HUES48 (cell line): ENCODE measurements around the gene FANCD2OS.
"Not testable (repeated sequence)": the region's sequence is repeated elsewhere in the genome, so short reads cannot be mapped to it uniquely, and the experiment has no call there.

Experiments
- H3K27ac ChIP-seq: one replicate; pipeline ENCODE4 v1.7.0; 2013; ENCODE audit warnings: low read depth, low read length, inconsistent platforms
- H3K27me3 ChIP-seq: 2 replicates; pipeline ENCODE4 v1.6.1; 2013; ENCODE audit warnings: mild to moderate bottlenecking, low read length; ENCODE audit not compliant: control insufficient read depth, insufficient read depth
- H3K36me3 ChIP-seq: 2 replicates; pipeline ENCODE4 v1.6.1; 2013; ENCODE audit warnings: low read length; ENCODE audit not compliant: control insufficient read depth, insufficient read depth
- H3K4me1 ChIP-seq: 2 replicates; pipeline ENCODE4 v1.6.1; 2013; ENCODE audit warnings: mild to moderate bottlenecking, low read length; ENCODE audit not compliant: control insufficient read depth, insufficient read depth
- H3K4me3 ChIP-seq: 2 replicates; pipeline ENCODE4 v1.5.1; 2013; ENCODE audit warnings: mild to moderate bottlenecking, low read depth, low read length
- H3K9ac ChIP-seq: 2 replicates; pipeline ENCODE4 v1.6.1; 2013; ENCODE audit warnings: mild to moderate bottlenecking, low read depth, low read length, moderate library complexity
- H3K9me3 ChIP-seq: 2 replicates; pipeline ENCODE4 v1.6.1; 2013; ENCODE audit warnings: low read length; ENCODE audit not compliant: control insufficient read depth, insufficient read depth

The FANCD2OS gene

DNA sequence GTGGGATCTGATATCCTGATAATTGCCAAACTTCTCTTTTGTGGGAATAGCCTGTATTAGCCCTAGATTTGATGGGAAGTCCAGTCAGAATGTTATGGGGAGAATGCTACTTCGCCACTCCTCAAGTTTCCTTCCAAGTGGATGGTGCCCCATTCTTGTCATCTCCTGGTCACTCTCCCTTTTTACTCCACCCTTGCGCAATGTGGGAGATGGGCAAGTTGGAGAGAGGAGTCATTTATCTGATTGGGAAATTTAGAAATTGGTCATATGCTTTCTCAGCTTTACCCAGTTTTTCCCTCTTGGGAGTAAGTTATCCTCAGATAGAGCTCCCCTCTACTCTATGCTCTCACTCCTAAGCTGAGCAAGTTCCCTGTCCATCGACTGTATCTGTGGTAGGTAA lies 14.4 kb downstream of the FANCD2OS start:
- no peaks in the 10 kb centered on the region for H3K9me3 ChIP-seq
- H3K4me3 ChIP-seq: no peak overlapping the region
- H3K27ac ChIP-seq: no peak overlapping the region
- no peak overlapping the region for H3K9ac ChIP-seq
- H3K4me1 ChIP-seq: no peaks in the 10 kb centered on the region
- H3K27me3 ChIP-seq: no peaks in the 10 kb centered on the region
- H3K36me3 ChIP-seq: peaks cover 85% of the 10 kb centered on the region

DNA sequence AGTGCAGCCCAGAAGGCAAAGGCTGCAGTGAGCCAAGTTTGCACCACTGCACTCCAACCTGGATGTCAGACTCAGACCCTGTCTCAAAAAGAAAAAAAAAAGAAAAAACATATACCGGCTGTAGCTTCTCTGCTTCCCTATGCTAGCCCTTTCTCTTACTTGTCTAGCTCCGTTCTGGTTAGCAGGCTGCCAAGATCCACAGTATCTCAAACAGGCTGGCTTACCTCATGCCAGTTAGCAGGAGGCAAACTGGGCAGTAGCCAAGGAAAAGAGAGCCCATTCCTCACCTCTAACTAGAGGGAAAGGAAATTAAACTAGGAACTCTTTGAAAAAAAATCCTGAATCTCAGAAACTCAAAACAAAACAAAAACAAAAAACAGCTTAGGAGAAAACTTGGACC lies 16.7 kb downstream of the FANCD2OS start:
- not testable (repeated sequence) for H3K4me1 ChIP-seq, H3K9ac ChIP-seq, H3K27ac ChIP-seq, H3K4me3 ChIP-seq, H3K27me3 ChIP-seq, H3K9me3 ChIP-seq
- H3K36me3 ChIP-seq: peaks cover 88% of the 10 kb centered on the region

DNA sequence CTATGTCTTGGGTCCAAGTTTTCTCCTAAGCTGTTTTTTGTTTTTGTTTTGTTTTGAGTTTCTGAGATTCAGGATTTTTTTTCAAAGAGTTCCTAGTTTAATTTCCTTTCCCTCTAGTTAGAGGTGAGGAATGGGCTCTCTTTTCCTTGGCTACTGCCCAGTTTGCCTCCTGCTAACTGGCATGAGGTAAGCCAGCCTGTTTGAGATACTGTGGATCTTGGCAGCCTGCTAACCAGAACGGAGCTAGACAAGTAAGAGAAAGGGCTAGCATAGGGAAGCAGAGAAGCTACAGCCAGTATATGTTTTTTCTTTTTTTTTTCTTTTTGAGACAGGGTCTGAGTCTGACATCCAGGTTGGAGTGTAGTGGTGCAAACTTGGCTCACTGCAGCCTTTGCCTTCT lies 17.3 kb downstream of the FANCD2OS start:
- H3K9ac ChIP-seq, H3K9me3 ChIP-seq, H3K4me3 ChIP-seq, H3K27ac ChIP-seq, H3K4me1 ChIP-seq, H3K27me3 ChIP-seq: not testable (repeated sequence)
- peaks cover 88% of the 10 kb centered on the region for H3K36me3 ChIP-seq

GRCh38 chr3:10090179-10090578 lies 17.9 kb downstream of the FANCD2OS start:
- H3K4me1 ChIP-seq: no peaks in the 10 kb centered on the region
- no peaks in the 10 kb centered on the region for H3K27me3 ChIP-seq
- peaks cover 87% of the 10 kb centered on the region for H3K36me3 ChIP-seq
- no peak overlapping the region for H3K27ac ChIP-seq
- no peak overlapping the region for H3K4me3 ChIP-seq
- H3K9ac ChIP-seq: no peak overlapping the region
- no peaks in the 10 kb centered on the region for H3K9me3 ChIP-seq

- H3K27ac ChIP-seq: no peak overlapping the region
- H3K4me1 ChIP-seq: no peaks in the 10 kb centered on the region
- no peak overlapping the region for H3K9ac ChIP-seq
- H3K36me3 ChIP-seq: peaks cover 83% of the 10 kb centered on the region
- no peaks in the 10 kb centered on the region for H3K27me3 ChIP-seq
- H3K4me3 ChIP-seq: no peak overlapping the region
- H3K9me3 ChIP-seq: no peaks in the 10 kb centered on the region
Observed at GRCh38 chr3:10088256-10088655, 19.8 kb downstream of the FANCD2OS start.

DNA sequence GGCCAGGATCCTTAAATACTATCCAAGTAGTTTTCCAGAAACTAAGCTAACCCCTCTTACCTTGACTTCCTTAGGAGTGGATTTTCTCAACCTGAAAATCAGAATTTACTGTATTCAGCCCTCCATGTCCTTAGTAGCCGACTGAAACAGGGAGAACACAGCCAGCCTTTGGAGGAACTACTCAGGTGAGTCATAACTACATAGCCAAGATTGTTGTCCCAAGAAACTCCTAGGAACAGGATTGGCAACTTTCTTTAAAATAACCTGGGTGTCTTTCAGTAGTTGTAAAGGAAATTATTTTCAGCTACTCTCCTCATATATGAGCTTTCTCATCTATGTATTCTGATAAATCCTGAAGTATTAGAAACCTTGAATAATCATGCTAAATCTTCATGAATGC lies 22.3 kb downstream of the FANCD2OS start:
- no peak overlapping the region for H3K9ac ChIP-seq
- peaks cover 88% of the 10 kb centered on the region for H3K36me3 ChIP-seq
- H3K4me1 ChIP-seq: no peaks in the 10 kb centered on the region
- no peak overlapping the region for H3K27ac ChIP-seq
- no peak overlapping the region for H3K4me3 ChIP-seq
- H3K27me3 ChIP-seq: no peaks in the 10 kb centered on the region
- no peaks in the 10 kb centered on the region for H3K9me3 ChIP-seq

GRCh38 chr3:10081871-10082270 lies 26.2 kb downstream of the FANCD2OS start:
- no peaks in the 10 kb centered on the region for H3K9me3 ChIP-seq
- no peak overlapping the region for H3K9ac ChIP-seq
- no peaks in the 10 kb centered on the region for H3K27me3 ChIP-seq
- no peak overlapping the region for H3K27ac ChIP-seq
- H3K4me3 ChIP-seq: no peak overlapping the region
- no peaks in the 10 kb centered on the region for H3K4me1 ChIP-seq
- peaks cover 89% of the 10 kb centered on the region for H3K36me3 ChIP-seq

GRCh38 chr3:10074666-10075065 lies 33.4 kb downstream of the FANCD2OS start:
- H3K4me3 ChIP-seq: no peak overlapping the region
- H3K27me3 ChIP-seq: no peaks in the 10 kb centered on the region
- no peaks in the 10 kb centered on the region for H3K9me3 ChIP-seq
- no peaks in the 10 kb centered on the region for H3K4me1 ChIP-seq
- H3K9ac ChIP-seq: no peak overlapping the region
- no peak overlapping the region for H3K27ac ChIP-seq
- H3K36me3 ChIP-seq: peaks cover 61% of the 10 kb centered on the region

DNA sequence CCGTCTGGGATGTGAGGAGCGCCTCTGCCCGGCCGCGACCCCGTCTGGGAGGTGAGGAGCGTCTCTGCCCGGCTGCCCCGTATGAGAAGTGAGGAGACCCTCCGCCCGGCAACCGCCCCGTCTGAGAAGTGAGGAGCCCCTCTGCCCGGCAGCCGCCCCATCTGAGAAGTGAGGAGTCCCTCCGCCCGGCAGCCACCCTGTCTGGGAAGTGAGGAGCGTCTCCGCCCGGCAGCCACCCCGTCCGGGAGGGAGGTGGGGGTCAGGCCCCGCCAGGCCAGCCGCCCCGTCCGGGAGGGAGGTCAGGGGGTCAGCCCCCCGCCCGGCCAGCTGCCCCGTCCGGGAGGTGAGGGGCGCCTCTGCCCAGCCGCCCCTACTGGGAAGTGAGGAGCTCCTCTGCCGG lies 38.0 kb downstream of the FANCD2OS start:
- not testable (repeated sequence) for H3K27ac ChIP-seq, H3K4me3 ChIP-seq, H3K9me3 ChIP-seq, H3K4me1 ChIP-seq, H3K27me3 ChIP-seq, H3K9ac ChIP-seq
- H3K36me3 ChIP-seq: peaks cover 68% of the 10 kb centered on the region

DNA sequence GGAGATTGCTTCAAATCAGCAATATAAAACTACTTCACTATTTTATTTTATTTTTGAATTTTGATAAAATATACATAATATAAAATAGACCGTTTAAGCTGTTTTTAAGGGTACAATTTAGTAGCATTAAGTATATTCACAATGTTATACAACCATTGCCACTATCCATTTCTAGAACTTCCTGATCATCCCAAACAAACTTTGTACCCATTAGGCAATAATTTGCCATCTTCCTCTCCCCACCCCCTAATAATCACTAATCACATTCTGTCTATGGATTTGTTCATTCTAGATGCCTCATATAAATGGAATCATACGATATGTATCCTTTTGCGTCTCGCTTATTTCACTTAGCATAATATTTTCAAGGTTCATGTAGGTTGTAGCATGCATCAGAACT lies 53.0 kb downstream of the FANCD2OS start:
- no peaks in the 10 kb centered on the region for H3K9me3 ChIP-seq
- H3K4me1 ChIP-seq: no peaks in the 10 kb centered on the region
- H3K9ac ChIP-seq: no peak overlapping the region
- no peaks in the 10 kb centered on the region for H3K27me3 ChIP-seq
- H3K27ac ChIP-seq: no peak overlapping the region
- no peak overlapping the region for H3K4me3 ChIP-seq
- H3K36me3 ChIP-seq: peaks cover 64% of the 10 kb centered on the region
